ENCODE data around the gene CDH4. TPM values are rescaled to one million over a fixed set of nuclear protein-coding genes. Genes with fewer than 3 reads are reported as not detected.

CDH4 gene
- total and polyA plus RNA-seq, 2 donors (not counting 3 experiments of a cell fraction or from before 2014, with no cell fraction given): 0.17 to 0.51 TPM

DNA sequence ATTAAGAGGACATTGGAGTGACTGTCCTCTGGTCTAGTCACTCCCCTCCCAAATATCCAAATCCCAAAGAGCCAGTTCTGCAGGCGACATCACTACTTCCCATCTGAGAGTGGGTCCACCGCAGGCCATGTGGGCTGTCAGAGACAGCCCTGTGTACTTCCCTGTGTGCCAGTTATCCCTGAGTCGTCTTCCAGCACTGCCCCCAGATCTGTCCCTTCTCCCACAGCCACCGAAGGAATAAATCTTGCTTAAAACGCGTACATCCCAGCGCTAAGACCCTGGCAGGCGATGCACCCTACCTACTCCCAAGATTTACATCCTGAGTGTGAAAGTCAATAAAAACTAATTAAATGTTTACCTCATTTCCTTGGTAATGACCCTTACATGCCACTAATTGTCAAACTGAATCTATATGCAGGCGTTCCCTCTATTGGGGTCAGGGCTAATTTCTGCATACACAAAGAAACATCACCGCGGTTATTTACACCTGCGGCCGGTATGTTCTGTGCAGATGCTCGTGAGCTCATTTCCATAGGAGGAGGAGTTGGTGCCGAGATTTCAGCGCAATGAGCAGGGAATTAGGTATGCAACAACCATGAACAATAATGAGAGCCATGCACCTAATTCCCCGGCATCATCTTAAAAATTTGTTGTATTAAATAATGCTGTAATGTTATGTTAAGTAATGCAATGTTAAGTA, 31.3 kb upstream of the CDH4 start:
- TF ChIP-seq POLR2AphosphoS5 (IDR thresholded peaks at IDR 0.05; ENCODE audit: insufficient read depth, low read depth, low read length): no peak
- no peak for TF ChIP-seq POLR2A (IDR thresholded peaks at IDR 0.05; ENCODE audit: low read depth, low read length)
- TF ChIP-seq FOS (IDR thresholded peaks at IDR 0.05; ENCODE audit: borderline replicate concordance, insufficient read depth, low read length): no peak
- TF ChIP-seq CTCF (IDR thresholded peaks at IDR 0.05; ENCODE audit: extremely low read depth in 1 of 2, insufficient read depth in 1 of 2, low read depth in 1 of 2, low read length in 2 of 2): no peak
- TF ChIP-seq GATA2 (IDR thresholded peaks at IDR 0.05; ENCODE audit: insufficient read depth, insufficient read length, low read depth, low read length): no peak
- no peak for TF ChIP-seq MYC (IDR thresholded peaks at IDR 0.05; ENCODE audit: low read depth, low read length)
- no peak for TF ChIP-seq JUN (IDR thresholded peaks at IDR 0.05; ENCODE audit: borderline replicate concordance, insufficient read depth, insufficient read length, low read depth)
- TF ChIP-seq EZH2 (IDR thresholded peaks at IDR 0.05; ENCODE audit: borderline replicate concordance, low read depth, low read length, severe bottlenecking): no peak
- TF ChIP-seq MAX (IDR thresholded peaks at IDR 0.05; ENCODE audit: insufficient read depth, insufficient read length): no peak
- Histone ChIP-seq H3K4me2 (ENCODE audit: insufficient read depth, low read length) (no peak overlapping the region), H3K4me3 (replicated peaks in 1 of 3; ENCODE audit: insufficient read depth in 1 of 3, low read depth in 1 of 3, low read length in 3 of 3) (no peak overlapping the region), H3K9me3 (replicated peaks; ENCODE audit: control insufficient read depth, insufficient read depth, low read length) (no peaks in the 10 kb centered on the region), H3K36me3 (ENCODE audit: control insufficient read depth in 2 of 2, extremely low read depth in 1 of 2, insufficient read depth in 2 of 2, low read length in 2 of 2) (no peaks in the 10 kb centered on the region), H3K9me1 (replicated peaks; ENCODE audit: control insufficient read depth, extremely low read depth, insufficient read depth, low read length) (no peaks in the 10 kb centered on the region), H3K9ac (replicated peaks; ENCODE audit: extremely low read depth, insufficient read depth, low read length) (no peak overlapping the region), H4K20me1 (replicated peaks; ENCODE audit: control insufficient read depth, extremely low read depth, insufficient read depth, low read length) (no peaks in the 10 kb centered on the region), H3K27ac (ENCODE audit: insufficient read depth, low read depth, low read length) (no peak overlapping the region), H2AFZ (ENCODE audit: low read depth, low read length) (no peak overlapping the region), H3K79me2 (ENCODE audit: control insufficient read depth, insufficient read depth, low read length) (no peaks in the 10 kb centered on the region), H3K4me1 (ENCODE audit: control insufficient read depth, extremely low read depth, insufficient read depth, low read length) (no peaks in the 10 kb centered on the region), H3K27me3 (ENCODE audit: control insufficient read depth in 2 of 2, insufficient read depth in 2 of 2, low read length in 2 of 2) (no peaks in the 10 kb centered on the region)
- intact Hi-C loops (cut with micrococcal nuclease): no loop called here
- DNase-seq (ENCODE audit: low read depth, low spot score) (no peak), FAIRE-seq (no peak)
- ChIA-PET CTCF (no interaction called here), POLR2A (no interaction called here)
- dilution Hi-C loops (cut with MboI; ENCODE audit: extremely low pct_ligation_motif_present, low sequenced_read_pairs): no loop called here
- BruUV-seq (replicated peaks): no TSS peak

All from endothelial cell of umbilical vein (primary cell).